ENCODE data around the gene HERC3.

The HERC3 gene

DNA sequence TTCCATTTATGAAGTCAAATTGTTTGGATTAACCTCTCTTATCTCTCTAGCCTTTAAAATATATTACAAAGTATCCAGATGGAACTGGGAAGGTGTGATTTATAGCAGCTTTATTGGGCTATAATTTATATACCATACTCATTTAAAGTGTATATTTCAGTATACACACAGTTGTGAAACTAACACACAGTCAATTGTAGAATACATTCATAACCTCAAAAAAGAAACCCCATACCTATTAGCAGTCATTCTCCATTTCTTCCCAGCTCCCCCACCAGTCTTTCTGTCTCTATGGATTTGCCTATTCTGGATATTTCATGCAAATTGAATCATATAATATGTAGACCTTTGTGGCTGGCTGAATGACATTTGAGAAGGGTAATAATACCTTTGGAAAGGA is 112.9 kb downstream of the HERC3 start:
- FAIRE-seq (no peak), DNase-seq (ENCODE audit: insufficient read length, low spot score) (no peak)
- no peak for TF ChIP-seq POLR2AphosphoS5 (IDR thresholded peaks at IDR 0.05; ENCODE audit: low read depth, low read length)
- TF ChIP-seq POLR2A (IDR thresholded peaks at IDR 0.05; ENCODE audit: low read depth, low read length), result no peak
- TF ChIP-seq POU2F2 (IDR thresholded peaks at IDR 0.05; ENCODE audit: low read depth, low read length), result no peak
- TF ChIP-seq SPI1 (IDR thresholded peaks at IDR 0.05; ENCODE audit: low read depth, low read length), result no peak
- TF ChIP-seq TAF1 (IDR thresholded peaks at IDR 0.05; ENCODE audit: low read depth, low read length), result no peak
- no peak for TF ChIP-seq PAX5 (IDR thresholded peaks at IDR 0.05; ENCODE audit: insufficient read depth, low read length, severe bottlenecking)

DNA sequence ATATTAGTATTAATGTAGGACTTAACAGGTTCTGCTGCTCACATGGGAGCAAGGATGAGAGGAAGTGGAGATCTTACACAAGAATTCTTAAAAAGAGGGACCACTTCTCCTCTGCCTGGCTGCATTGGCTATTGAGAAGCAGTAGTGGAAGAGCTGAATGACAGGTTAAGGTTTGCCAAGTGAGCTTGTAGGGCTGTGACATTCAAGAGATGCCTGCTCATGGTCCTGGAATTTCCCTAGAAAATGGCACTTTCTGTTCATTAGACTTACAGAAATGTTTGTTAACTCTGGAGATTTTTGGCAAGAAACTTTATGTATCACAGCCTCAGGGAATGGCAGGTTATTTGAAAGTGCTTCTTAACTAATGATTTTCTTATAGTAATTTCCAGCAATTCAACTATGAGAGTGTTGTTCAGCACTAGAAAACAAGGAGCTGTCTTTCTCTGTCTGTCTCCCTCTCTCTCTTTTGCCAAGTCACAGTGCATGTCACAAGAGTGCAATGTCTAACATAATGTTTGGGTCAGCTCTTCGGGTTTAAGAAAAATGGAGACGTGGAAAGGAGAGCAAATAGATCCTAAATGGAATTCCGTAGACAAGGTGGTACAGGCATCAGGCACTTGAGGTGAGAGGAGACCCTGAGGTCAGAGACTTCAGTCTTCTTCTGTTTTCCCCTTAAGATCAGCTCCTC is 113.7 kb downstream of the HERC3 start:
- FAIRE-seq (no peak), DNase-seq (ENCODE audit: insufficient read length, low spot score) (no peak)
- TF ChIP-seq POU2F2 (IDR thresholded peaks at IDR 0.05; ENCODE audit: low read depth, low read length), result no peak
- no peak for TF ChIP-seq SPI1 (IDR thresholded peaks at IDR 0.05; ENCODE audit: low read depth, low read length)
- TF ChIP-seq TAF1 (IDR thresholded peaks at IDR 0.05; ENCODE audit: low read depth, low read length), result no peak
- TF ChIP-seq POLR2AphosphoS5 (IDR thresholded peaks at IDR 0.05; ENCODE audit: low read depth, low read length), result no peak
- no peak for TF ChIP-seq PAX5 (IDR thresholded peaks at IDR 0.05; ENCODE audit: insufficient read depth, low read length, severe bottlenecking)
- TF ChIP-seq POLR2A (IDR thresholded peaks at IDR 0.05; ENCODE audit: low read depth, low read length), result no peak

DNA sequence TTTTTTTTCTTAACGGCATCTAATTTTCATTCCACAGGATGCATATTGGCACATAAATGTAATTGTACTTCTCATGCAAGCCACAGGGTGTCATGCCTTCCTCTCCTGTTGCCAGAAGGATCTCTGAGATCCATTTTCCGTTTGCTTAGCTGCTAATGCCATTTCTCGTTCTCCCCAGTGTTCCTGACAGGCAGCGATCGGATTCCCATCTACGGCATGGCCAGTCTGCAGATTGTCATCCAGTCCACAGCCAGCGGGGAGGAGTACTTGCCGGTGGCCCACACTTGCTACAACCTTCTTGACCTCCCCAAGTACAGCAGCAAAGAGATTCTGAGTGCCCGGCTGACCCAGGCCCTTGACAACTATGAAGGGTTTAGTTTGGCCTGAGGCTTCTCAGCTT is 114.3 kb downstream of the HERC3 start:
- DNase-seq (ENCODE audit: insufficient read length, low spot score) (no peak), FAIRE-seq (no peak)
- no peak for TF ChIP-seq TAF1 (IDR thresholded peaks at IDR 0.05; ENCODE audit: low read depth, low read length)
- TF ChIP-seq POU2F2 (IDR thresholded peaks at IDR 0.05; ENCODE audit: low read depth, low read length), result no peak
- no peak for TF ChIP-seq PAX5 (IDR thresholded peaks at IDR 0.05; ENCODE audit: insufficient read depth, low read length, severe bottlenecking)

DNA sequence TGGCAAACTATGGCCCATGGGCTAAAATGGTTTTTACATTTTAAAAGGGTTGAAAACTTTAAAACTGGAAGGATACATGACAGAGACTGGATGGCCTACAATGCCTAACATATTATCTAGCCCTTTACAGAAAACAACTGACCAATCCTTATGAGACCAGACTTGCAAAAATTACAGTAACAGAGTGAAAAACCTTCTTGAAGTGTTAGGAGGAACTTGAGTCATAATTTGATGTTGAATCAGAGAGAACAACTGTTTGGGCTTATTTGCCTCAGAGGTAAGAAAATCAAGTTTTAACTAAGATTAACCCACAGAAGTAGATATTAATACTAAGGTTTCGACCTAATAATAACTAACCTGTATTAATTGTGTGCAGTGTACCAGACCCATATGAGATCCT is 117.7 kb downstream of the HERC3 start:
- TF ChIP-seq TAF1 (IDR thresholded peaks at IDR 0.05; ENCODE audit: low read depth, low read length) (no peak), POU2F2 (IDR thresholded peaks at IDR 0.05; ENCODE audit: low read depth, low read length) (no peak), SPI1 (IDR thresholded peaks at IDR 0.05; ENCODE audit: low read depth, low read length) (no peak), PAX5 (IDR thresholded peaks at IDR 0.05; ENCODE audit: insufficient read depth, low read length, severe bottlenecking) (no peak), POLR2AphosphoS5 (IDR thresholded peaks at IDR 0.05; ENCODE audit: low read depth, low read length) (no peak), POLR2A (IDR thresholded peaks at IDR 0.05; ENCODE audit: low read depth, low read length) (no peak)
- DNase-seq (ENCODE audit: insufficient read length, low spot score), result no peak
- FAIRE-seq, result no peak

DNA sequence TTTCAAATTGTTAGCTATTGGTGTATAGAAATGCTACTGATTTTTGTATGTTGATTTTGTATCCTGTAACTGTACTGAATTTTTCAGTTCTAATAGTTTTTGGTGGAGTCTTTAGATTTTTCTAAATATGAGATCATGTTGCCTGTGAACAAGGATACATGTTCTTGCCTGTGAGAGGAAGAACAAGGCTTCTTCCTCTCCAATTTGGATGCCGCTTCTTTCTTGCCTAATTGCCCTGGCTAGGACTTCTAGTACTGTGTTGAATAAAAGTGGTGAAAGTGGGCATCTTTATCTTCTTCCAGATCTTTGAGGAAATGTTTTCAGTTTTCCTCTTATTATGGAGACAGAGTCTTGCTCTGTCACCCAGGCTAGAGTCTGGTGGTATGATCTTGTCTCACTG is 121.5 kb downstream of the HERC3 start:
- TF ChIP-seq TAF1 (IDR thresholded peaks at IDR 0.05; ENCODE audit: low read depth, low read length) (no peak), PAX5 (IDR thresholded peaks at IDR 0.05; ENCODE audit: insufficient read depth, low read length, severe bottlenecking) (no peak)
- DNase-seq (ENCODE audit: insufficient read length, low spot score), result no peak
- no peak for FAIRE-seq

DNA sequence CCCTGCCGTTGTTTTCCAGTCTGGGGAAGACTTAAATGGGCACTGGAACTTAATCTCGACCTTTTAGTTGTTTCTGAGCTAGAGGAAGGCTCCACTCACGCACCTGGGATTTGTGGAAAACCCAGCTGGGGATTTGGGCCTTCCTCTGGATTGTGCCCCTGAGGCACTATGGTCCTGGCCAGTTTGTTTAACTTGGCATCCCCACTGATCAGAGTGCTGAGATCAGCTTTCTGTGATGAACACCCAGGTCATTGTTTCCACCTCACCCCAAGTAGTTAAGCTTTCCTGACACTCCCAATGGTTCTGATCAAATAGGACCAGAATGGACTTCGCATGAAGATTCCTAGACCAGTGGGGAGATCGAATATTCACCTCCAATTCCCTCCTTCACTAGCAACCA is 125.8 kb downstream of the HERC3 start:
- FAIRE-seq (no peak), DNase-seq (ENCODE audit: insufficient read length, low spot score) (no peak)
- TF ChIP-seq POU2F2 (IDR thresholded peaks at IDR 0.05; ENCODE audit: low read depth, low read length) (no peak), PAX5 (IDR thresholded peaks at IDR 0.05; ENCODE audit: insufficient read depth, low read length, severe bottlenecking) (no peak), POLR2A (IDR thresholded peaks at IDR 0.05; ENCODE audit: low read depth, low read length) (no peak), POLR2AphosphoS5 (IDR thresholded peaks at IDR 0.05; ENCODE audit: low read depth, low read length) (no peak), SPI1 (IDR thresholded peaks at IDR 0.05; ENCODE audit: low read depth, low read length) (no peak), TAF1 (IDR thresholded peaks at IDR 0.05; ENCODE audit: low read depth, low read length) (no peak)

DNA sequence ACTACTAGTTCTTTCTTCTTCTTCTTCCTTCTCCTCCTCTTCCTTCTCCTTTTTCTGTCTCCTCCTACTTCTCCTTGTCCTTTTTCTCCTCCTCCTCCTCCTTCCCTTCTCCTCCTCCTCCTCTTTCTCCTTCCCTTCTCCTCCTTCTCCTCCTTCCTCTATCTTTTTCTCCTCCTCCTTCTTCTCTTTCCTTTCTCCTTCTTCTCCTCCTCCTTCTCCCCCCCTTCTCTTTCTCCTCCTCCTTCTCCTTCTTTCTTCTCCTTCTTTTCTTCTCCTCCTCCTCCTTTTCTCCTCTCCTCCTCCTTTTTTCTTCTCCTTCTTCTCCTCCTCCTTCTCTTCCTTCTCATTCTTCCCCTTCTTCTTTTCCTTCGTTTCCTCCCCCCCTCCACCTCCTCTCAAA is 127.1 kb downstream of the HERC3 start:
- DNase-seq (ENCODE audit: insufficient read length, low spot score), result no peak
- FAIRE-seq, result no peak
- no peak for TF ChIP-seq SPI1 (IDR thresholded peaks at IDR 0.05; ENCODE audit: low read depth, low read length)
- no peak for TF ChIP-seq POU2F2 (IDR thresholded peaks at IDR 0.05; ENCODE audit: low read depth, low read length)
- TF ChIP-seq TAF1 (IDR thresholded peaks at IDR 0.05; ENCODE audit: low read depth, low read length), result no peak
- no peak for TF ChIP-seq PAX5 (IDR thresholded peaks at IDR 0.05; ENCODE audit: insufficient read depth, low read length, severe bottlenecking)
- TF ChIP-seq POLR2A (IDR thresholded peaks at IDR 0.05; ENCODE audit: low read depth, low read length), result no peak
- TF ChIP-seq POLR2AphosphoS5 (IDR thresholded peaks at IDR 0.05; ENCODE audit: low read depth, low read length), result no peak

DNA sequence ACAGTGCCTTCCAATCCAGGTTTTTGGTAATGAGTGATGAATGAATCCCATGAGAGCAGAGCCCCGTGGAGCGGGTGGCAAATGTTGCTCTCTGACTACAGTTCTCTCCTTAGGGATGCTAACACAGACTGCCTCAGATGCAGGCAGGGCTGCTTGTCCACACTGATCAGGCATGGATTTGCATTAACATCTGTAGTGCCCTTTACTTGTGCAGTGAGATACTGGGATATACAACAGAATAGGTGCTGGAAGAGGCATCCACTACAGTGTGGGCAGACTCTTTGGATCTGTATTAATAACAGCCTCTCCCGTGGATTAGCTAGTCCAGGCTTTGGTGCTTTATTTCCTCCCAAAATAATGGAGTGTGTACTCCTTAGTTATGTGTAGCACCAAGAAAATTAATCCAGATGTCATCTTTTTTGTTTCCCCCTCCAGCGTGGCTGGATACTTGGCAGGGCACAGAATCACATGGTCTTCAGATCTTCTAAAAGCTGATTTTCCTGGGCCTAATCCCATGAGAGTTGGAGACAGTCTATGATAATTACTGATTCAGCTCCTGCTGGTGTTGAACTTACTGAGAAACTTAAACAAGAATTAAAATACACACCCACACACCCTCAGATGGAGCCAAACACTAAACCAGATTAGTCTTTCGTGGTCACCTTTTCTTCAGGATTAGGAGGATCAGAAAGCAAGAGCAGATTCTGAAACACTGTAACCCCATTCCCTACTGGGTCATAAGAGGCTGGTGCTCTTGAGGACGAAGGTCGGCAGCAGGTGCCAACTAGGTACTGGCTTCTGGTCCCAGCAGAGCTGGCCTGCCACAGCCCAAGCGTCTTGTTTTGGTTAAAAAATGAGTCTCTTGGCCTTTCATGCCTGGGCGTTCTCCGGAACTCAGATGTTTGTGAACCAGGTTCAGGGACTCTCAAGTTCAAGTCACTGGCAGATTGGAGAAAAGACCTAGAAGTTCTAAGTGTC is 128.5 kb downstream of the HERC3 start:
- DNase-seq (ENCODE audit: insufficient read length, low spot score) (no peak), FAIRE-seq (no peak)
- TF ChIP-seq POLR2AphosphoS5 (IDR thresholded peaks at IDR 0.05; ENCODE audit: low read depth, low read length) (no peak), POU2F2 (IDR thresholded peaks at IDR 0.05; ENCODE audit: low read depth, low read length) (no peak), TAF1 (IDR thresholded peaks at IDR 0.05; ENCODE audit: low read depth, low read length) (no peak), POLR2A (IDR thresholded peaks at IDR 0.05; ENCODE audit: low read depth, low read length) (no peak), PAX5 (IDR thresholded peaks at IDR 0.05; ENCODE audit: insufficient read depth, low read length, severe bottlenecking) (no peak), SPI1 (IDR thresholded peaks at IDR 0.05; ENCODE audit: low read depth, low read length) (no peak)

DNA sequence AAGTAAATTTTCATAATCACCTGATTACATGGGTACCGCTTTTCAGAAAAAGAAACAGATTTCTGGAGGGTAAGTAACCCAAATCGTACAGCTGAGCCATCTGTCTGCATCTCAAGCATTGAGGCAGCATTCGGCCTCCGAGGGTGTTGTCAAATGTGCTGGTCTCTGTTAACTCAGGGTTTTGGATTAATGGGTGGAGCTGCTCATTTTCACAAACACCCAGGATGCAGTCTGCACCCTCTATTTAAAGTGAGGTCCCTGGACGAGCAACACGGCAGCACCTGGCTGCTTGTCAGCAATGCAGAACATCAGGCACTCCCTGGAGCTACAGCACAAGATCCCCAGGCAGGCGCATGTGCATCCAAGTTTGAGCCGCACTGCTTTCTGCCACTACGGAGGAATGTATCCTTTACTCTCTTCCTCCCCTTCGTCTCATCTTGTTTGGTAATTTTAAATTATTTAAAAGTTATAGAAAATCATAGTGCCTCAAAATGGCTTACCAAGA is 130.0 kb downstream of the HERC3 start:
- no peak for DNase-seq (ENCODE audit: insufficient read length, low spot score)
- FAIRE-seq, result no peak

More for the DNA sequence above, 130.0 kb downstream of the HERC3 start:
- TF ChIP-seq POLR2A (IDR thresholded peaks at IDR 0.05; ENCODE audit: low read depth, low read length) (no peak), TAF1 (IDR thresholded peaks at IDR 0.05; ENCODE audit: low read depth, low read length) (no peak), SPI1 (IDR thresholded peaks at IDR 0.05; ENCODE audit: low read depth, low read length) (no peak), POLR2AphosphoS5 (IDR thresholded peaks at IDR 0.05; ENCODE audit: low read depth, low read length) (no peak), POU2F2 (IDR thresholded peaks at IDR 0.05; ENCODE audit: low read depth, low read length) (no peak), PAX5 (IDR thresholded peaks at IDR 0.05; ENCODE audit: insufficient read depth, low read length, severe bottlenecking) (no peak)

All from GM12891 (cell line).